CD4-positive, alpha-beta T cell treated with Interleukin-2 at 100 ng/mL for 4 hours (primary cell): ENCODE data around the gene OSBPL10.

Source experiments
- DNase-seq: peaks from one replicate; pipeline ENCODE4 v3.0.0-alpha.2; 2020; ENCODE audit warnings: low spot score

Gene OSBPL10

DNA sequence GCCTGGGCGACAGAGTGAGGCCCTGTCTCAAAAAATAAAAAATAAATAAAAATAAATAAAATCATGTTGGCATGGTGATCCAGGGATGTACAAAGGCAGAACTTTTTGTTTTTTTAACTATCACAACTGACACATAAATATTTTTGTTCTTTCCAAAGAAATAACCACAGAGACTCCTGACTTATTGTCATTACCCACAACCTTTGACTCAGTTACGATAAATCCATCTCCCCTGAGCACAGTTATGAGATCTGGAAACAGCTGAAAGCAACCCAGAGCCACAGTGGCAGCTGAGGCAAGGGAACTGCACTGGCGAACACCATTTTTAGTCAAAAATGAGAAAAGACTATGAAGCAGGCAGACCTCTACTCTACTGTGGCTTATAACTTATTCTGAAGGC is 24.0 kb downstream of the OSBPL10 start:
- DNase-seq = no peak

DNA sequence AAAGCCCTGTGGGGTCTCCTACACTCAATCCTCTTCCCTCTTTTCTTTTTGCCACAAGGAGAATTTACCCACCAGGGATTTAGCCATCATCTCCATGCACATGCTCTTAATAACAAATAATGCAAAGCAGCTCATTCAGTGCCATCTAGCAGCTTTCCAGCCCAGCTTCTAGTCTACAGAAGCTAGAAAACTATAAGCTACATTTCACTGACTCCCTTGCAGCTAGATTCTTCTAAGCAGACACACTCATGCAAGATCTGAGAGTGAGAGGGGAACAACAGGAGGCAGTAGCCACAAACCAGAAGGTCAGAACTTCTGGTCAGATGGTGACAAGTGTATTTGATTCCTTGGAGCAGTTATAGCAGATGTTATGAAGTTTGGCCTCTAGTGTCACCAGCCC is 25.5 kb downstream of the OSBPL10 start:
- DNase-seq = no peak

- no peak for DNase-seq
Measured at GRCh38 chr3:31953636-31954035, 27.4 kb downstream of the OSBPL10 start.

DNA sequence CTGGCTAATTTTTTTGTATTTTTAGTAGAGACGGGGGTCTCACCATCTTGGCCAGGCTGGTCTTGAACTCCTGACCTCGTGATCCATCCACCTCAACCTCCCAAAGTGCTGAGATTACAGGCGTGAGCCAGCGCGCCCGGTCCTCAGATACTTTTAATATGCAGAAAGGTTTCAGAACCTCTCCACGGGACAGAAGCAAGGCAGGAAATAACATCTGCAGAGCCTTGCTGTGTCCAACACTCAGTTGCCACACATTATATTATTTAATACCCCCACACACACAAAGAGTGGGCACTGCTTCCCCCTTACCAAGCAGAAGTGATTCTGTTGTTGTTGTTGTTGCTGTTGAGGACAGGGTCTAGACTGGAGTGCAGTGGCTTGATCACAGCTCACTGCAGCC is 28.0 kb downstream of the OSBPL10 start:
- DNase-seq = no peak

- no peak for DNase-seq
Measured at GRCh38 chr3:31952205-31952604, 28.9 kb downstream of the OSBPL10 start.

- DNase-seq = no peak
Measured at GRCh38 chr3:31948280-31948679, 32.8 kb downstream of the OSBPL10 start.

DNA sequence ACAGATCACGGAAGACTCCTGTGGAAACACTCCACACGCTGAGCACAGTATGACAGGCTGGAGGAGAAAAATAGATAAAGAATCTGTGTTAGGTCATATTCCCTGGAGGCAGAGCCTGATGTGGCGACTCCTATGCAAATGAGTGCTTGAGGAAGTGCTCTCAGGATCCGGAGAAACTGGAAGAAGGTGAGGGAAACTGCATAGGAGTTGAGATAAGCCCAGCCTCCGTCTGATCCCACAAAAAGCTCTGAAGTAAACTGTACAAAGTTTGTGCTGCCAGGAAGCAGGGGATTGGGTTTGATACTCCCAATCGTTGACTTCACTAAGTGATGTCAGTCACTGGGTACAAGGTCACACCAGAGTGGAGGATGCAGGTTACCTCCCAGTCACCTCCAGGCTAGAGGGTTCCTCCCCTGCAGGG is 33.4 kb downstream of the OSBPL10 start:
- DNase-seq = no peak

DNA sequence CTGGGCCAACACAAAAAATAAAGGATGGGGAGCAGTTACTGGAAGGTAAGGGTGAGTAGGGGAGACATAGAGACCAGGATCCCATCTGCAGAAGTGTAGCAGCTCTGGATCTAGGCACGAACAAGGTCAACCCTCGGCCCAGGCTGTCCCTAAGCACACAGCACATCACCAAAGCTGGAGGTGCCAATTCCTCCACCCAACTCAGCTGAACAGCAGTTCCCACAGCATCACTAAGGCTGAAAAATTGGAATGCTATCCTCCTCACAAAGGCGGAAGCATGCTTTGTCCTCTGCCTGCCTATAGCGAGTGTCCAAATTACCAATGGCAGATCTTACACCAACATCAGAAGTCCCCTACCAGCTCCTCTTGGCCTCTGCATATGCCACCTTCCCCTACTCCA is 33.9 kb downstream of the OSBPL10 start:
- no peak for DNase-seq

- no peak for DNase-seq
Measured at GRCh38 chr3:31946484-31947081, 34.5 kb downstream of the OSBPL10 start.

DNA sequence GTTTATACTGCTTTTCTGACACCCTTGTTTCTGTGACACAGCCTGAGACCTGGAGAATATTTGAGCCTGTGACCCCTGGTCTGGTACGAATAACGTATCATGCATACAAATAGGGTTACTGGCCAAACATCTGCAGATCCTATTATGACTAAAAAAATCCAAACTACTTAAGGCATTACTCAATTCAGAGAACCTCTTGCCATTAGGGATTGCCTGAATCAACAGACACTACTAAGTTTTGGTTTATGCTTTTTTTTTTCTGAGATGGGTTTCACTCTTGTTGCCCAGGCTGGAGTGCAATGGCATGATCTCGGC is 35.4 kb downstream of the OSBPL10 start:
- DNase-seq = no peak

GRCh38 chr3:31943041-31943440 is 38.0 kb downstream of the OSBPL10 start:
- DNase-seq = no peak

- DNase-seq = no peak
Measured at GRCh38 chr3:31942446-31942845, 38.6 kb downstream of the OSBPL10 start.

DNA sequence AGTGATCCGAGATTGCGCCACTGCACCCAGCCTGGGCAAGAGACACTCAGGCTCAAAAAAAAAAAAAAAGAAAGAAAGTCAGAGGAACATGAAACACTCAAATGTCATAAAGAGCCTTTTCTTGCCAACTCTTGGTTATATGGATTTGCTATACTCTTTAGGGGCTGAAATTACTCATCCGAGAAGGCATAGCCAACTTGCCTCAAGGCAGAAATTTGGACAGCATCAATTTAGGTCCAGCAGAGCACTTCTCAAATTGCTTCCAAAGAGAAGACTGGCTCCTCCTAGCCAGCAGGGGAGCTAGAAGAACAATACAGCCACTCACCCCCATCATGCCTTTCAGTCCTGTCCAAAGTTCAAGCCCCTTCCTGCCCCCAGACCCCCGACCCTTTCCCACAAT is 43.8 kb downstream of the OSBPL10 start:
- DNase-seq = no peak

DNA sequence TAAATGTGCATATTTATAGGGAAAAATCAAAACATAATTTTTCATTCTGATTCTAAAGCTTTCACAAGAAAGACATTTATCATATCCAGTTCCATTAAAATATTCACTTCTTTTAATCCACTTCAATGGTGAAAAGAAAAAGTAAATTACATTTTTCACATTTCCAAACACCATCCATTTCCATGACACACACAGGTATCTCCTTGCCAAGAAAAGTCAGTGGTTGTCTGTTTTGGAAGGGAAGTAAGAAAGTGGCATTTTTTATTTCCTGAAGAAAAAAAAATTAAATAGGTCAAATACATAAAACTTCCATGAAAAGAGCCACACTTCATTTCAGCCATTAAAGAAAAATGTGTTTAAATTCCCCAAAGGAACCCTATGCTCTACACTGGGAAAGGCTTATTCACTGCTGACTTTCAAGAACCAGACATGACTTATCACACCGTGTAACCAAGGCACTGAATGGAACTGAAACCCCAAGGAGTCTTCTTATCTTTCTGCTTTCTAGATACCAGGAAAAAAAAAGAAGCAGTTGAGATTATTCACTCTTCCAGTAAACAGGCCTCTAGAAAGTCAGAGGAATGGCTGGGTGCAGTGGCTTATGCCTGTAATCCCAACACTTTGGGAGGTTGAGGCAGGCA is 44.5 kb downstream of the OSBPL10 start:
- no peak for DNase-seq

GRCh38 chr3:31934866-31935265 is 46.2 kb downstream of the OSBPL10 start:
- DNase-seq = no peak

DNA sequence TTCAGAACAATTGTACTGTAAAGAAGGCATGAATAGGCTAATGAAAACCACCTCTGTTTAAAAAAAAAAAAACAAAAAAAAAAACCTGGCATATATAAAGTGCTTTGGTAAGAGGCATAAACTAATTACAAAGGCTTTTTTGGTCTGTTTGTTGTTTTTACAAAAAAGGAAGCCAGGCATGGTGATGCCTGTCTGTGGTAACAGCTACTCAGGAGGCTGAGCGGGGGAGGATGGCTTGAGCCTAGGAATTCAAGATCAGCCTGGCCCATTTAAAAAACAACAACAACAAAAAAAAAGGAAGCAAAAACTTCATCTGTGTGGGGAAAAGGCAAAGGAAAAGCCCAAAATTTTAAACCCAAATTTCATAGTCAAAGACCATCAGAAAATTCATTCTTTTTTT is 47.0 kb downstream of the OSBPL10 start:
- no peak for DNase-seq

DNA sequence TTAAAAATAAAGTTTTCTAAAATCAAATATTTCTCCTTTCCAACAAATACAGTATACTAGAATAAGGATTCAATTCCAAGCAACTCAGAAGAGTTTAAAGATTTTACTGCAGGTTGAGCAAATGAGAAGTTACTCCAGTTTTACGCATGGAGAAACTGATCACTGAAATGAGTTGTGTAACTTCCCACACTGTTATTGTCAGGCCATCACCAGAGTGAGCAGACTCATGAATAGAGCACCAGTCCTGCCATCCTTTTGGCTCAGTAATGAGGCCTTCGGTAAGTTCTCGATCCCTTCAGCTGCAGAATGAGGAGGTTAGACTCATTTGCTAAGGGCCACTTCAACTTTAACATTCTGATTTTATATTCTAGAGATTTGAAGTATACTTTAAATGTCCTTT is 48.1 kb downstream of the OSBPL10 start:
- no peak for DNase-seq

DNA sequence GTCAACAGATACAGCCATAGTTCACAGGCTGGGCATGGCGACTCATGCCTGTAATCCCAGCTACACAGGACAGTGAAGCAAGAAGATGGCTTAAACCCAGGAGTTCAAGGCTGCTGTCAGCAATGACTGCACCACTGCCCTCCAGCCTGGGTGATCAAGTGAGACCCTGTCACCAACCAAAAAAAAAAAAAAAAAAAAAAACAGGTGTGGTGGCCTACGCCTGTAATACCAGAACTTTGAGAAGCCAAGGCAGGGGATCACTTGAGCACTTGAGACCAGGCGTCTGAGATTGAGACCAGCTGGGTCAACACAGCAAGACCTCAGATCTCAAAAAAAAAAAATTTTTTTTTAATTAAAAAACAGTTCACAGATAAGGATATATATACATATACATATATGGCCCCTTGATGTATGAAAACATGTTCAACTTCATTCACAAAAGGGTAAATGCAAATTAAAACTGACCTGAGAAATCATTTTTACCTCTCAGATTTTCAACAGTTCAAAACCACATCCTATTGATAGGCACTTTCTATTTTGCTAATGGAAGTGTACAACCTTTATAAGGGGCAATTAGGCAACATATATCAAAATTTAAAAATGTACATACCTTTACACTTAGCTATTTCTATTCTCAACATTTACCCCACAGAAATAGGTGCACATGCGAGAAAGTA is 51.1 kb downstream of the OSBPL10 start:
- no peak for DNase-seq

- no peak for DNase-seq
Measured at GRCh38 chr3:31927811-31928210, 53.3 kb downstream of the OSBPL10 start.

DNA sequence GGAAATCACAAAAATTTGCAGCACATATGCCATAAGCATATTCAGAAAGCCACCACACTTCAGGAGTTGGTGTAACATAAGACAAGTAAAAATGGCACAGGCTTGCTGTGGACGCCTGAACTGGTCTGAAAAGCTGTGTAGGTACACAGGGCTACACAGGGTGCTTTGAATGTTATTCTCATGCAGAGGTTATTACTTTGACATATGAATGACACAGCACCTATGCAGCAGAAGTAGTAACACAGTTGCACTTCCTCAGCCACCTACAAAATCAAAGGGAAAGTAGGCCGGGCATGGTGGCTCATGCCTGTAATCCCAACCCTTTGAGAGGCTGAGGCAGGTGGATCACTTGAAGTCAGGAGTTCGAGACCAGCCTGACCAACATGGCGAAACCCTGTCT is 54.5 kb downstream of the OSBPL10 start:
- DNase-seq = no peak

- DNase-seq = no peak
Measured at GRCh38 chr3:31925271-31925630, 55.8 kb downstream of the OSBPL10 start.

- no peak for DNase-seq
Measured at GRCh38 chr3:31924610-31925270, 56.3 kb downstream of the OSBPL10 start.

- no peak for DNase-seq
Measured at GRCh38 chr3:31922962-31923361, 58.1 kb downstream of the OSBPL10 start.
